Neural cell (in vitro differentiated cells): ENCODE measurements around the gene DHDH. TPM values are rescaled to one million over a fixed set of nuclear protein-coding genes. Genes with fewer than 3 reads are reported as not detected.
"Not testable (repeated sequence)": the region's sequence is repeated elsewhere in the genome, so short reads cannot be mapped to it uniquely, and the experiment has no call there.

ENCODE experiments used
- H2AFZ ChIP-seq: fragments of 200-600, 300-800 bp; sonication (generic), shearing (Covaris generic); 2 replicates; pipeline ENCODE4 v1.6.0; 2014; ENCODE audit warnings: low read depth, mild to moderate bottlenecking, antibody characterized with exemption, low read length, moderate library complexity
- H3F3A ChIP-seq: fragments of 200-600 bp; shearing (Covaris generic); 2 replicates; pipeline ENCODE4 v1.6.1; 2016; ENCODE audit warnings: mild to moderate bottlenecking, moderate library complexity, mixed read lengths, antibody characterized with exemption, low read length; ENCODE audit not compliant: insufficient read depth, poor library complexity, severe bottlenecking
- H3K27ac ChIP-seq: fragments of 200-600, 300-800 bp; sonication (generic), shearing (Covaris generic); 2 replicates; pipeline ENCODE4 v1.5.1; 2014; ENCODE audit warnings: mild to moderate bottlenecking, low read length, moderate library complexity
- H3K27me3 ChIP-seq: fragments of 300-800, 200-600 bp; sonication (generic), shearing (Covaris generic); 2 replicates; pipeline ENCODE4 v1.6.0; 2014; ENCODE audit warnings: mild to moderate bottlenecking, low read depth, low read length, moderate library complexity; ENCODE audit not compliant: insufficient read depth
- H3K36me3 ChIP-seq: fragments of 300-800, 200-600 bp; sonication (generic), shearing (Covaris generic); 2 replicates; pipeline ENCODE4 v1.5.1; 2014; ENCODE audit warnings: mild to moderate bottlenecking, antibody characterized with exemption, low read length, moderate library complexity; ENCODE audit not compliant: insufficient read depth
- H3K4me2 ChIP-seq: fragments of 300-800, 200-600 bp; sonication (generic), shearing (Covaris generic); 2 replicates; pipeline ENCODE4 v1.6.0; 2014; ENCODE audit warnings: mild to moderate bottlenecking, low read length
- H3K4me3 ChIP-seq: fragments of 300-800, 200-600 bp; sonication (generic), shearing (Covaris generic); 2 replicates; pipeline ENCODE4 v1.5.1; 2014; ENCODE audit warnings: mild to moderate bottlenecking, low read length, moderate library complexity
- H3K79me2 ChIP-seq: fragments of 200-600 bp; shearing (Covaris generic); replicated peaks from 2 replicates; pipeline ENCODE4 v1.6.0; 2014; ENCODE audit warnings: mild to moderate bottlenecking, low read length, moderate library complexity; ENCODE audit not compliant: insufficient read depth
- H3K9ac ChIP-seq: fragments of 300-800, 200-600 bp; sonication (generic), shearing (Covaris generic); 2 replicates; pipeline ENCODE4 v1.6.1; 2016; ENCODE audit warnings: mild to moderate bottlenecking, low read length, mixed read lengths
- H3K9me2 ChIP-seq: fragments of 200-600 bp; shearing (Covaris generic); 2 replicates; pipeline ENCODE4 v1.6.1; 2016; ENCODE audit warnings: mild to moderate bottlenecking, low read length, mixed read lengths; ENCODE audit not compliant: insufficient read depth
- H3K9me3 ChIP-seq: fragments of 200-600, 300-800 bp; sonication (generic), shearing (Covaris generic); 2 replicates; pipeline ENCODE4 v1.6.1; 2016; ENCODE audit warnings: mild to moderate bottlenecking, mixed run types, low read length, moderate library complexity, mixed read lengths
- H4K20me1 ChIP-seq: fragments of 200-600 bp; shearing (Covaris generic); 2 replicates; pipeline ENCODE4 v1.6.1; 2016; ENCODE audit warnings: mild to moderate bottlenecking, mixed run types; ENCODE audit not compliant: insufficient read depth
- EP300 ChIP-seq: fragments of 450-650 bp; conservative IDR thresholded peaks from 2 replicates; pipeline ENCODE4 v1.6.1; 2014; ENCODE audit warnings: antibody characterized with exemption, mild to moderate bottlenecking, moderate library complexity; ENCODE audit not compliant: poor library complexity, severe bottlenecking
- EZH2 ChIP-seq: fragments of 200-600, 300-800 bp; shearing (Covaris generic), sonication (generic); IDR thresholded peaks from 2 replicates; pipeline ENCODE4 v1.6.1; 2014; ENCODE audit warnings: antibody characterized with exemption, low read length, borderline replicate concordance, mild to moderate bottlenecking; ENCODE audit not compliant: insufficient read depth, poor library complexity, severe bottlenecking
- MXI1 ChIP-seq: fragments of 450-650 bp; conservative IDR thresholded peaks from 2 replicates; pipeline ENCODE4 v1.6.1; 2014; ENCODE audit warnings: antibody characterized with exemption, mild to moderate bottlenecking; ENCODE audit not compliant: poor library complexity, severe bottlenecking
- POLR2AphosphoS5 ChIP-seq: IDR thresholded peaks from 2 replicates; pipeline ENCODE4 v1.6.1; 2012
- RAD21 ChIP-seq: fragments of 450-650 bp; conservative IDR thresholded peaks from 2 replicates; pipeline ENCODE4 v1.6.1; 2014; ENCODE audit warnings: antibody characterized with exemption, mild to moderate bottlenecking, moderate library complexity
- SMC3 ChIP-seq: fragments of 450-650 bp; conservative IDR thresholded peaks from 2 replicates; pipeline ENCODE4 v1.6.1; 2014; ENCODE audit warnings: antibody characterized with exemption, mild to moderate bottlenecking, moderate library complexity; ENCODE audit not compliant: poor library complexity
- TAF1 ChIP-seq: IDR thresholded peaks from 2 replicates; pipeline ENCODE4 v1.6.1; 2012; ENCODE audit warnings: low read depth
- polyA plus RNA-seq: library from polyadenylated mRNA; depleted of rRNA; stranded (reverse); fragments of >200 nt; gene quantifications from 2 replicates; pipeline ENCODE4 v1.2.3, GENCODE V29; 2014
- TF ChIP-seq, protein P1 (sequence below): fragments of 450-650 bp; IDR thresholded peaks from 2 replicates; pipeline ENCODE4 v1.5.1; 2014; ENCODE audit warnings: antibody characterized with exemption, mild to moderate bottlenecking, moderate library complexity; ENCODE audit not compliant: poor library complexity, severe bottlenecking
- TF ChIP-seq, protein P2 (sequence below): IDR thresholded peaks from 2 replicates; pipeline ENCODE4 v1.6.1; 2012; ENCODE audit warnings: borderline replicate concordance

DHDH gene
- polyA plus RNA-seq, 1 donor from 2014 or later, result 4.8 TPM

DNA sequence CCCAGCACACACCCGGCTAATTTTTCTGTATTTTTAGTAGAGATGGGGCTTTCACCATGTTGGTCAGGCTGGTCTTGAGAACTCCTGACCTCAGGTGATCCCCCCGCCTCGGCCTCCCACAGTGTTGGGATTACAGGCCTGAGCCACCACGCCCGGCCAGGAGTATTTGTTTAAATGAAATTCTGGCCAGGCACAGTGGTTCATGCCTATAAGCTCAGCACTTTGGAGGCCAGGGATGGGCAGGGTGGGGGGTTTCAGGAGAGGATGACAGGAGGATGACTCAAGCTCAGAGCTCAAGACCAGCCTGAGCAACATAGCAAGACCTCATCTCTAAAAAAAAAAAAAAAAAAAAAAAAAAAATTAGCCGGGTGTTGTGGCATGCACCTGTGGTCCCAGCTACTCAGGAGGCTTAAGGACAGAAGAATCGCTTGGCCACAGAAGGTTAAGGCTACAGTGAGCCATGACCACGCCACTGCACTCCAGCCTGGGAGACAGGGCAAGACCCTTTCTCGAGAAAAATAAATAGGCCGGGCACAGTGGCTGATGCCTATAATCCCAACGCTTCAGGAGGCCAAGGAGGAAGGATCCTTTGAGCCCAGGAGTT, 8.2 kb upstream of the DHDH start:
- Histone ChIP-seq H3K9me2 (no peaks in the 10 kb centered on the region), H3K27ac (no peak overlapping the region), H2AFZ (no peak overlapping the region), H3K79me2 (no peaks in the 10 kb centered on the region), H3K36me3 (no peaks in the 10 kb centered on the region), H3F3A (no peaks in the 10 kb centered on the region), H3K27me3 (no peaks in the 10 kb centered on the region), H3K4me3 (no peak overlapping the region), H3K9ac (no peak overlapping the region), H3K9me3 (no peaks in the 10 kb centered on the region), H4K20me1 (no peaks in the 10 kb centered on the region), H3K4me2 (no peak overlapping the region)
- TF ChIP-seq MXI1 (no peak), RAD21 (no peak), SMC3 (no peak), EZH2 (no peak), POLR2AphosphoS5 (no peak), TAF1 (no peak), EP300 (no peak)
- TF ChIP-seq, protein P1, sequence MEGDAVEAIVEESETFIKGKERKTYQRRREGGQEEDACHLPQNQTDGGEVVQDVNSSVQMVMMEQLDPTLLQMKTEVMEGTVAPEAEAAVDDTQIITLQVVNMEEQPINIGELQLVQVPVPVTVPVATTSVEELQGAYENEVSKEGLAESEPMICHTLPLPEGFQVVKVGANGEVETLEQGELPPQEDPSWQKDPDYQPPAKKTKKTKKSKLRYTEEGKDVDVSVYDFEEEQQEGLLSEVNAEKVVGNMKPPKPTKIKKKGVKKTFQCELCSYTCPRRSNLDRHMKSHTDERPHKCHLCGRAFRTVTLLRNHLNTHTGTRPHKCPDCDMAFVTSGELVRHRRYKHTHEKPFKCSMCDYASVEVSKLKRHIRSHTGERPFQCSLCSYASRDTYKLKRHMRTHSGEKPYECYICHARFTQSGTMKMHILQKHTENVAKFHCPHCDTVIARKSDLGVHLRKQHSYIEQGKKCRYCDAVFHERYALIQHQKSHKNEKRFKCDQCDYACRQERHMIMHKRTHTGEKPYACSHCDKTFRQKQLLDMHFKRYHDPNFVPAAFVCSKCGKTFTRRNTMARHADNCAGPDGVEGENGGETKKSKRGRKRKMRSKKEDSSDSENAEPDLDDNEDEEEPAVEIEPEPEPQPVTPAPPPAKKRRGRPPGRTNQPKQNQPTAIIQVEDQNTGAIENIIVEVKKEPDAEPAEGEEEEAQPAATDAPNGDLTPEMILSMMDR, result no peak
- TF ChIP-seq, protein P2, sequence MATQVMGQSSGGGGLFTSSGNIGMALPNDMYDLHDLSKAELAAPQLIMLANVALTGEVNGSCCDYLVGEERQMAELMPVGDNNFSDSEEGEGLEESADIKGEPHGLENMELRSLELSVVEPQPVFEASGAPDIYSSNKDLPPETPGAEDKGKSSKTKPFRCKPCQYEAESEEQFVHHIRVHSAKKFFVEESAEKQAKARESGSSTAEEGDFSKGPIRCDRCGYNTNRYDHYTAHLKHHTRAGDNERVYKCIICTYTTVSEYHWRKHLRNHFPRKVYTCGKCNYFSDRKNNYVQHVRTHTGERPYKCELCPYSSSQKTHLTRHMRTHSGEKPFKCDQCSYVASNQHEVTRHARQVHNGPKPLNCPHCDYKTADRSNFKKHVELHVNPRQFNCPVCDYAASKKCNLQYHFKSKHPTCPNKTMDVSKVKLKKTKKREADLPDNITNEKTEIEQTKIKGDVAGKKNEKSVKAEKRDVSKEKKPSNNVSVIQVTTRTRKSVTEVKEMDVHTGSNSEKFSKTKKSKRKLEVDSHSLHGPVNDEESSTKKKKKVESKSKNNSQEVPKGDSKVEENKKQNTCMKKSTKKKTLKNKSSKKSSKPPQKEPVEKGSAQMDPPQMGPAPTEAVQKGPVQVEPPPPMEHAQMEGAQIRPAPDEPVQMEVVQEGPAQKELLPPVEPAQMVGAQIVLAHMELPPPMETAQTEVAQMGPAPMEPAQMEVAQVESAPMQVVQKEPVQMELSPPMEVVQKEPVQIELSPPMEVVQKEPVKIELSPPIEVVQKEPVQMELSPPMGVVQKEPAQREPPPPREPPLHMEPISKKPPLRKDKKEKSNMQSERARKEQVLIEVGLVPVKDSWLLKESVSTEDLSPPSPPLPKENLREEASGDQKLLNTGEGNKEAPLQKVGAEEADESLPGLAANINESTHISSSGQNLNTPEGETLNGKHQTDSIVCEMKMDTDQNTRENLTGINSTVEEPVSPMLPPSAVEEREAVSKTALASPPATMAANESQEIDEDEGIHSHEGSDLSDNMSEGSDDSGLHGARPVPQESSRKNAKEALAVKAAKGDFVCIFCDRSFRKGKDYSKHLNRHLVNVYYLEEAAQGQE, result no peak

DNA sequence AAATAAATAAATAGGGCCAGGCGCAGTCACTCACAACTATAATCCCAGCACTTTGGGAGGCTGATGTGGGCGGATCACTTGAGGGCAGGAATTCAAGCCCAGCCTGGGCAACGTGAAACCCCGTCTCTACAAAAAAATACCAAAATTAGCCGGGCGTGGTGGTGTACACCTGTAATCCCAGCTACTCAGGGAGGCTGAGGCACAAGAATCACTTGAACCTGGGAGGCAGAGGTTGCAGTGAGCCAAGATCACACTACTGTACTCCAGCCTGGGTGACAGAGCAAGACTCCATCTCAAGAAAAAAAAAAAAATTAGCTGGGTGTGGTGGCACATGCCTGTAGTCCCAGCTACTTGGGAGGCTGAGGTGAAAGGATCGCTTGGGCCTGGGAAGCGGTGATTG, 7.6 kb upstream of the DHDH start:
- not testable (repeated sequence) for H3K4me3 ChIP-seq, H3K79me2 ChIP-seq, H3K9me3 ChIP-seq, H3K27ac ChIP-seq, H3F3A ChIP-seq, H3K9me2 ChIP-seq, H3K9ac ChIP-seq, H3K27me3 ChIP-seq, H3K36me3 ChIP-seq, H3K4me2 ChIP-seq, H2AFZ ChIP-seq, H4K20me1 ChIP-seq

DNA sequence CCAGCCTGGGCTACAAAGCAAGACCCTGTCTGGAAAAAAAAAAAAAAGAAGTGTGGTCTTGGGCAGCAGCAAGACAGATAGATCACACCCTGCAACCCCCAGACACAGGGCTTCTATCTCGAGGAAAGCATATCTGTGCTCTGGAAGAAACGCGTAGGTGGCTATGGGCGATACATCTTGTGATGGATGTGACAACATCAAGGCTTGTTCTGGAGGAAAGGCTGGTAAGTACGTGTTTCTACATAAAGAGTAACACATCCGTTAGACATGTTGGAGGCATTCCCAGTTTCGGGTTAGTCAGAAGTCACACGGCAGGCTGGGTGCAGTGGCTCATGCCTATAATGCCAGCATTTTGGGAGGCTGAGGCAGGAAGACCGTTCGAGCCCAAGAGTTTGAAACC, 6.6 kb upstream of the DHDH start:
- Histone ChIP-seq H4K20me1 (no peaks in the 10 kb centered on the region), H3K9me3 (no peaks in the 10 kb centered on the region), H3K4me2 (no peak overlapping the region), H3K36me3 (no peaks in the 10 kb centered on the region), H3K9ac (no peak overlapping the region), H3K79me2 (no peaks in the 10 kb centered on the region), H3F3A (no peaks in the 10 kb centered on the region), H3K9me2 (no peaks in the 10 kb centered on the region), H3K27ac (no peak overlapping the region), H3K27me3 (no peaks in the 10 kb centered on the region), H3K4me3 (no peak overlapping the region), H2AFZ (no peak overlapping the region)
- TF ChIP-seq, protein P2, result no peak

DNA sequence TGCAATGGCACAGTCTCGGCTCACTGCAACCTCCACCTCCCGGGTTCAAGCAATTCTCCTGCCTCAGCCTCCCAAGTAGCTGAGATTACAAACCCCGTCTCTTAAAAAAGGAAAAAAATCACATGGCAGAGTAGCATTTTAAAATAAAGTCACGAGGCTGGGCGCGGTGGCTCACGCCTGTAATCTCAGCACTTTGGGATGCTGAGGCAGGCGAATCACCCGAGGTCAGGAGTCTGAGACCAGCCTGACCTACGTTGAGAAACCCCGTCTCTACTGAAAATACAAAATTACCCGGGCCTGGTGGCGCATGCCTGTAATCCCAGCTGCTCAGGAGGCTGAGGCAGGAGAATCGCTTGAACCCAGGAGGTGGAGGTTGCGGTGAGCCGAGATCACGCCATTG, 5.8 kb upstream of the DHDH start:
- not testable (repeated sequence) for H3K4me2 ChIP-seq, H3K4me3 ChIP-seq, H2AFZ ChIP-seq, H3K27ac ChIP-seq, H4K20me1 ChIP-seq, H3K79me2 ChIP-seq, H3K9me3 ChIP-seq, H3K27me3 ChIP-seq, H3K9ac ChIP-seq, H3K36me3 ChIP-seq, H3K9me2 ChIP-seq, H3F3A ChIP-seq
